Heart left ventricle (tissue), 16 donors: ENCODE results near the gene CCM2. TPM values are rescaled to one million over a fixed set of nuclear protein-coding genes. Genes with fewer than 3 reads are reported as not detected.

Source experiments
- ATAC-seq, 4 donors: fragments of 200-7000 bp; cut with Tn5 transposase; one replicate each; pipeline ENCODE4 v1.9.1; 2020 to 2022; ENCODE audit warnings: moderate library complexity in 4 of 4, mild to moderate bottlenecking in 3 of 4, moderate number of reproducible peaks in 1 of 4
- DNase-seq, 5 donors: peaks; one replicate each; pipeline ENCODE4 v3.0.0-alpha.2; 2020
- H3K27ac ChIP-seq, 12 donors: fragments of 200-600 bp; sonication (generic) in 4 of 12; one replicate each; pipeline versions ENCODE4 v1.5.0 to v1.8.0; 2016 to 2022; ENCODE audit warnings: mild to moderate bottlenecking in 2 of 12
- H3K27me3 ChIP-seq, 9 donors: fragments of 200-600 bp; sonication (generic) in 2 of 9; one replicate each; pipeline versions ENCODE4 v1.5.1 to v1.8.0; 2016 to 2022; ENCODE audit warnings: mild to moderate bottlenecking in 3 of 9
- H3K36me3 ChIP-seq, 9 donors: fragments of 200-600 bp; sonication (generic) in 2 of 9; one replicate each; pipeline versions ENCODE4 v1.5.0 to v1.8.0; 2018 to 2022; ENCODE audit warnings: mild to moderate bottlenecking in 2 of 9
- H3K4me1 ChIP-seq, 12 donors: fragments of 200-600 bp; sonication (generic) in 4 of 12; one replicate each; pipeline versions ENCODE4 v1.5.0 to v1.8.0; 2016 to 2022; ENCODE audit warnings: mild to moderate bottlenecking in 3 of 12
- H3K4me3 ChIP-seq, 12 donors: fragments of 200-600 bp; sonication (generic) in 4 of 12; one replicate each; pipeline versions ENCODE4 v1.5.0 to v1.8.0; 2017 to 2022; ENCODE audit warnings: mild to moderate bottlenecking in 9 of 12, moderate library complexity in 4 of 12
- H3K9me3 ChIP-seq, 12 donors: fragments of 200-600 bp; sonication (generic) in 4 of 12; one replicate each; pipeline versions ENCODE4 v1.5.0 to v1.8.0; 2016 to 2022; ENCODE audit warnings: mild to moderate bottlenecking in 1 of 12
- POLR2A ChIP-seq, 2 donors: fragments of 450-650 bp; IDR thresholded peaks; one replicate each; pipeline ENCODE4 v1.6.1; 2017; ENCODE audit warnings: antibody characterized with exemption in 2 of 2, mild to moderate bottlenecking in 2 of 2, moderate library complexity in 2 of 2
- WGBS, 4 donors: extraction: QIAGEN DNeasy Blood & Tissue Kit in 2 of 4; methylation state at CpG; one replicate each; pipeline versions ENCODE4 v1.1.5 to v1.1.7; 2013 to 2018; 5-methylcytosine and 5-hydroxymethylcytosine counted together
- intact Hi-C, 10 donors: fragments of 100-400 bp; cut with DNase I; formaldehyde crosslinking; loops; one replicate each; pipeline versions ENCODE4 v1.11.1 to v1.14.2; 2022
- polyA plus RNA-seq, 2 donors: library from polyadenylated mRNA; stranded (reverse); fragments of 200-250 nt; gene quantifications; one replicate each; pipeline ENCODE4 v1.2.3, GENCODE V29; 2013
- total RNA-seq, 9 donors: library from RNA; depleted of rRNA in 2 of 9; stranded (reverse); fragments of >200 nt in 2 of 9; fragmentation: NEBNext Ultra II Directional in 3 of 9; extraction: Animal tissue kit (Norgen Biotek cat#: 25700) in 3 of 9; gene quantifications; one replicate each; pipeline versions ENCODE4 v1.1.0 to v1.2.4, GENCODE V29; 2016 to 2023
- TF ChIP-seq, protein P1 (sequence below), 12 donors: fragments of 200-600 bp; sonication (generic) in 4 of 12; IDR thresholded peaks; one replicate each; pipeline versions ENCODE4 v1.5.0 to v1.8.0; 2018 to 2022; ENCODE audit warnings: antibody characterized with exemption in 12 of 12, mild to moderate bottlenecking in 5 of 12
- donor health status: ischemic (EF 13 %, LVEDD 7.1; RV severe dilation, severe dysfunction).
- donor health status: healthy with polysubstance abuse.
- donor health status: DM: no; HTN: yes; CAD: no.
- donor health status: DM: no; HTN: no; CAD: no.
- donor health status: ischemic (EF 25% LVEDD 6.9; RV normal size, moderate dysfunction).
- donor health status: ischemic (EF 25% LVEDD 5.7; RV mildly dilated, moderate dysfunction).
- donor health status: healthy.
- donor health status: DM: yes; HTN: yes; CAD: no.
- donor health status: ischemic (EF 35%, LVEDD 5.7; RV mildly dilated, moderate dysfunction).
- donor health status: nonischemic (EF 11% LVEDD 7.7; RV severe dilation, severe dysfunction).
- donor health status: DM: yes; HTN: yes; CAD: no.
- donor health status: PGD.
- donor health status: ischemic (EF 29% LVEDD 5.4; RV normal size, mild dysfunction).
- donor health status: nonischemic (EF 23%, LVEDD 6.1; RV moderate dilation, normal function).

Gene CCM2
- total and polyA plus RNA-seq, 11 donors: 24.7 to 68.2 (median 35.3) TPM

DNA sequence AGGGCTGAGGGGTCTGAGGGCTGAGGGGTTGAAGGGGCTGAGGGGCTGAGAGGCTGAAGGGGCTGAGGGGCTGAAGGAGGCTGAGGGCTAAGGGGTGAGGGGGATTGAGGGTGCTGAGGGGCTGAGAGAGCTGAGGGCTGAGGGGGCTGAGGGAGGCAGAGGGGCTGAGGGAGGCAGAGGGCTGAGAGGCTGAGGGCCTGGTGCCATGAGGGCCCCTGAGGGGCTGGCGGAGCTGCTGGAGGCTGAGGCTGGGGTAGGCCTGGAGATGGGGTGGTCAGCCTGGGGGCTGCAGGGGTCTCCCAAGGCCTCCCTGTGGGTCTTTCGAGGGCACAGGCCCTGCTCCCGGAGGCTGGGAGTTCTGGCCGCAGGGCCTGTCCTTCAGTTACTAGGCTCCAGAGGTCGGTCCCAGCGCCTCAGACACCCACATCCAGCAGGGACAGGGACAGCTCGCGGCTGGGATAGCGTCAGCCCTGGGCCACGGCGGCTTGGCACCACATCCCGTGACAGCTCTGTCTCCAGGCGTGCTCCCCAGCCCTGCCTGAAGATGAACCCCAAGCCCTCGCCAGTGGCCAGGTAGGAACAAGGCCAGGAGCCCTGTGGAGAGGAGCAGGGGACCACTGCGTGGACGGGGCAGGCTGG is 38.0 kb upstream of the CCM2 start:
- ATAC-seq: peak in 3 of 4 donors; percentile 6 to 46 (median 31)
- Histone ChIP-seq H3K4me3 (peak overlapping the region; percentile 17 to 55 (median 44)), H3K36me3 (peaks cover 0 to 22% (median 0%) of the 10 kb centered on the region in 9 donors), H3K9me3 (no peaks in the 10 kb centered on the region), H3K27ac (no peak overlapping the region), H3K27me3 (peaks cover 0 to 25% (median 6%) of the 10 kb centered on the region in 9 donors), H3K4me1 (peaks cover 0 to 21% (median 11%) of the 10 kb centered on the region in 12 donors)
- intact Hi-C loops: no loop called here
- WGBS, 4 donors: 66 to 79% (median 69%) methylated on average over 16 of the region's 16 CpGs
- TF ChIP-seq, protein P1, sequence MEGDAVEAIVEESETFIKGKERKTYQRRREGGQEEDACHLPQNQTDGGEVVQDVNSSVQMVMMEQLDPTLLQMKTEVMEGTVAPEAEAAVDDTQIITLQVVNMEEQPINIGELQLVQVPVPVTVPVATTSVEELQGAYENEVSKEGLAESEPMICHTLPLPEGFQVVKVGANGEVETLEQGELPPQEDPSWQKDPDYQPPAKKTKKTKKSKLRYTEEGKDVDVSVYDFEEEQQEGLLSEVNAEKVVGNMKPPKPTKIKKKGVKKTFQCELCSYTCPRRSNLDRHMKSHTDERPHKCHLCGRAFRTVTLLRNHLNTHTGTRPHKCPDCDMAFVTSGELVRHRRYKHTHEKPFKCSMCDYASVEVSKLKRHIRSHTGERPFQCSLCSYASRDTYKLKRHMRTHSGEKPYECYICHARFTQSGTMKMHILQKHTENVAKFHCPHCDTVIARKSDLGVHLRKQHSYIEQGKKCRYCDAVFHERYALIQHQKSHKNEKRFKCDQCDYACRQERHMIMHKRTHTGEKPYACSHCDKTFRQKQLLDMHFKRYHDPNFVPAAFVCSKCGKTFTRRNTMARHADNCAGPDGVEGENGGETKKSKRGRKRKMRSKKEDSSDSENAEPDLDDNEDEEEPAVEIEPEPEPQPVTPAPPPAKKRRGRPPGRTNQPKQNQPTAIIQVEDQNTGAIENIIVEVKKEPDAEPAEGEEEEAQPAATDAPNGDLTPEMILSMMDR (IDR thresholded peaks at IDR 0.05): no peak
- TF ChIP-seq POLR2A (IDR thresholded peaks at IDR 0.05): no peak
- no peak for DNase-seq

- no peaks in the 10 kb centered on the region for H3K9me3 ChIP-seq
- TF ChIP-seq, protein P1 (IDR thresholded peaks at IDR 0.05): peak in 1 of 12 donors; percentile 15
- no peak for TF ChIP-seq POLR2A (IDR thresholded peaks at IDR 0.05)
- peak in 1 of 5 donors; percentile 53 for DNase-seq
- peak overlapping the region; percentile 17 to 55 (median 44) for H3K4me3 ChIP-seq
- no peak overlapping the region for H3K27ac ChIP-seq
- 8 to 13% (median 12%) methylated on average over 37 to 76 of the region's 76 CpGs for WGBS, 4 donors
- peaks cover 0 to 25% (median 6%) of the 10 kb centered on the region in 9 donors for H3K27me3 ChIP-seq
- H3K36me3 ChIP-seq: peaks cover 0 to 29% (median 0%) of the 10 kb centered on the region in 9 donors
- peaks cover 0 to 21% (median 11%) of the 10 kb centered on the region in 12 donors for H3K4me1 ChIP-seq
- intact Hi-C loops: no loop called here
- peak; percentile 40 to 72 (median 54) for ATAC-seq
Observed at GRCh38 chr7:44962483-44963251, 37.3 kb upstream of the CCM2 start.

DNA sequence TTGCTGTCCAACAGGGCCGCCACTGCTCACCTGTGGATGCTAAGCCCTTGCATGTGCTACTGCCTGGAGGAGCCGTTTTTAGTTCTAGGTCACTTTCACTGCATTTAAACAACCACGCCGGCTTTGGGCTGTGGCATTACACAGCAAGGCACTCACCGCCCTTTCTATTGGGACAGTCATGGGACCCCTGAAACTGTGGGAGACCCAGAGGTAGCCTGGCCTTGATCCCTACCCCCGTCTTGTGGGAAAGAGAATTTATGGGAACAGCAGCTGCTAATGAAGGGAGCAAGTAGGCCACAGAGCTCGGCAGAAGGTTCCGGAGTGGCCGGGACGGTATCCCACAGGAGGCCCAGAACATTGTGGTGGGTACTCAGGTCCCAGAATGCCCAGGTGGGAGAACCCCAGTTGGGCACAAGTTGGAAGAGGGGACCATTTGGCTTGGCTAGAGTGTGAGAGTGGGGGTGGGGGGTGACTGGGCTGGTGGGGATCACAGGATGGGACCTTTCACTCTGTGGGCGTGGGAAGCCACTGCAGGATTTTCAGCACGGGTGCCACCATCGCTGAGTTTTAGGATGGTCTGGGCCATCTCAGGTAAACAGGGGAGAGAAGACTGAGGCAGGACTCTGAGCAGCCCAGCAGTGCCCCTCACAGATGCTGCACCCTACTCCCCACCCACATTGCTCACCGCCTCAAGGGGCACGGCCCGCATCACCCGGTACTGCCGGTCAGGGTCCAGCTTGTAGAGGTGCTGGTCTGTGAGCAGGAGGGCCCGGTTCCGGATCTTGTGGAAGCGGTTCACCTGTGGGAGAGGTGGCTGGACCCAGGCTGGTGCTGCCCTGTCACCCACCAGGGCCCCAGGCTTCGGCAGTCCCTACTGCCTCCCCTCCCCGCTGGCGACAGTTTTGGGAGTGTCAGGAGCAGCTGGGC is 36.4 kb upstream of the CCM2 start:
- DNase-seq (no peak), ATAC-seq (no peak)
- peak overlapping the region in 2 of 12 donors; percentile 42 to 45 for H3K4me3 ChIP-seq
- H3K27ac ChIP-seq: no peak overlapping the region
- 91 to 94% (median 93%) methylated on average over 19 to 24 of the region's 24 CpGs for WGBS, 4 donors
- H3K27me3 ChIP-seq: peaks cover 0 to 25% (median 6%) of the 10 kb centered on the region in 9 donors
- peaks cover 0 to 39% (median 0%) of the 10 kb centered on the region in 9 donors for H3K36me3 ChIP-seq
- no peak for TF ChIP-seq POLR2A (IDR thresholded peaks at IDR 0.05)
- TF ChIP-seq, protein P1 (IDR thresholded peaks at IDR 0.05): no peak
- H3K9me3 ChIP-seq: no peaks in the 10 kb centered on the region
- peaks cover 0 to 21% (median 11%) of the 10 kb centered on the region in 12 donors for H3K4me1 ChIP-seq
- intact Hi-C loops: no loop called here
